ENCODE measurements around the gene VTI1A. TPM values are rescaled to one million over a fixed set of nuclear protein-coding genes. Genes with fewer than 3 reads are reported as not detected.

The VTI1A gene
- total and polyA plus RNA-seq, 9 of the 15 experiments (the other 6 are each of a cell fraction or from before 2014, with no cell fraction given), result 9.3 to 21.4 (median 16.0) TPM

- POLR2A ChIA-PET, result no interaction called here
- Histone ChIP-seq H3K9me1 (ENCODE audit: control insufficient read depth, insufficient read depth, low read length) (no peaks in the 10 kb centered on the region), H3K4me3 (no peak overlapping the region), H3K27ac (ENCODE audit: extremely low read depth, low read depth, low read length) (no peak overlapping the region), H3K9ac (ENCODE audit: insufficient read depth in 1 of 2, low read depth in 2 of 2, low read length in 2 of 2) (no peak overlapping the region), H3K9me3 (replicated peaks; ENCODE audit: control insufficient read depth, insufficient read depth, low read depth, low read length) (no peaks in the 10 kb centered on the region), H4K20me1 (replicated peaks; ENCODE audit: control insufficient read depth, insufficient read depth, low read length) (no peaks in the 10 kb centered on the region), H2AFZ (ENCODE audit: low read depth, low read length) (no peak overlapping the region), H3K79me2 (ENCODE audit: control insufficient read depth, insufficient read depth, low read length) (no peaks in the 10 kb centered on the region), H3K4me2 (ENCODE audit: insufficient read depth, low read length) (no peak overlapping the region), H3K4me1 (replicated peaks in 1 of 2; ENCODE audit: control insufficient read depth in 2 of 2, insufficient read depth in 2 of 2, low read length in 2 of 2) (no peaks in the 10 kb centered on the region), H3K27me3 (ENCODE audit: control insufficient read depth in 2 of 2, insufficient read depth in 2 of 2, low read length in 2 of 2) (no peaks in the 10 kb centered on the region), H3K36me3 (ENCODE audit: control insufficient read depth, insufficient read depth, low read length) (no peaks in the 10 kb centered on the region)
- DNase-seq (ENCODE audit: extremely low read depth in 1 of 4, low spot score in 3 of 4), result no peak
- no peak for ATAC-seq
- in situ Hi-C loops (cut with MboI) (no loop called here), intact Hi-C loops (cut with micrococcal nuclease) (no loop called here)
- 70% methylated on average over 7 of the region's 7 CpGs for WGBS (ENCODE audit: insufficient coverage, low coverage, missing lambda C conversion rate)
- BruUV-seq (replicated peaks), result no TSS peak
- no peak for FAIRE-seq
- CTCF ChIA-PET (ENCODE audit: low intra/inter-chr PET ratio), result no interaction called here
- no peak for TF ChIP-seq SAFB2 (IDR thresholded peaks at IDR 0.05; ENCODE audit: borderline replicate concordance, low read depth, low read length, severe bottlenecking)
- TF ChIP-seq ZFP30 (CRISPR knock-in tag; IDR thresholded peaks at IDR 0.05; ENCODE audit: borderline replicate concordance), result no peak
- TF ChIP-seq POLR2H (tag; IDR thresholded peaks at IDR 0.05; ENCODE audit: low read depth), result no peak
- TF ChIP-seq RBFOX2 (IDR thresholded peaks at IDR 0.05; ENCODE audit: low read depth, low read length), result no peak
- no peak for TF ChIP-seq TAF9B (IDR thresholded peaks at IDR 0.05; ENCODE audit: partially characterized antibody)
- TF ChIP-seq ZKSCAN3 (CRISPR knock-in tag; IDR thresholded peaks at IDR 0.05), result no peak
- no peak for TF ChIP-seq ZNF407 (IDR thresholded peaks at IDR 0.05; ENCODE audit: low read depth)
- no peak for TF ChIP-seq ZBTB49 (CRISPR knock-in tag; IDR thresholded peaks at IDR 0.05; ENCODE audit: borderline replicate concordance)
Measured at GRCh38 chr10:112768121-112768520, 321.1 kb downstream of the VTI1A start.

Measured in K562 (cell line).